MM.1S (cell line): ENCODE results near the gene ATP13A3.

ENCODE experiments used
- CTCF ChIP-seq: fragments of 300-600 bp; sonication (generic); IDR thresholded peaks from 2 replicates; pipeline ENCODE4 v1.5.1; 2016; ENCODE audit warnings: antibody characterized with exemption, low read length, mixed read lengths
- EZH2 ChIP-seq: fragments of 300-600 bp; sonication (generic); optimal IDR thresholded peaks from 2 replicates; pipeline ENCODE3; 2017; ENCODE audit warnings: low read depth, mild to moderate bottlenecking, antibody characterized with exemption, low read length, mixed read lengths
- EZH2phosphoT487 ChIP-seq: fragments of 300-600 bp; sonication (generic); IDR thresholded peaks from 2 replicates; pipeline ENCODE4 v1.6.1; 2018; ENCODE audit warnings: antibody characterized with exemption, low read length

- TF ChIP-seq CTCF (no peak), EZH2 (no peak), EZH2phosphoT487 (no peak)
Measured at GRCh38 chr3:194488055-194488742, 1.4 kb upstream of the ATP13A3 start.
